ENCODE measurements around the gene ZBTB7C.

ZBTB7C gene

GRCh38 chr18:48106498-48106897, 302.7 kb downstream of the ZBTB7C start:
- DNase-seq, result no peak

- no peak for DNase-seq
Observed at GRCh38 chr18:48105317-48105716, 303.9 kb downstream of the ZBTB7C start.

GRCh38 chr18:48104705-48105104, 304.5 kb downstream of the ZBTB7C start:
- DNase-seq, result no peak

GRCh38 chr18:48100651-48101165, 308.5 kb downstream of the ZBTB7C start:
- DNase-seq, result no peak

GRCh38 chr18:48100165-48100575, 309.0 kb downstream of the ZBTB7C start:
- no peak for DNase-seq

GRCh38 chr18:48099481-48100164, 309.6 kb downstream of the ZBTB7C start:
- DNase-seq, result no peak

- no peak for DNase-seq
Observed at GRCh38 chr18:48098538-48098937, 310.6 kb downstream of the ZBTB7C start.

GRCh38 chr18:48098007-48098406, 311.2 kb downstream of the ZBTB7C start:
- no peak for DNase-seq

GRCh38 chr18:48095726-48096125, 313.5 kb downstream of the ZBTB7C start:
- DNase-seq, result no peak

GRCh38 chr18:48093104-48093503, 316.1 kb downstream of the ZBTB7C start:
- DNase-seq, result no peak

- DNase-seq, result no peak
Observed at GRCh38 chr18:48091869-48092497, 317.2 kb downstream of the ZBTB7C start.

GRCh38 chr18:48090702-48091101, 318.5 kb downstream of the ZBTB7C start:
- DNase-seq, result no peak

GRCh38 chr18:48090021-48090420, 319.2 kb downstream of the ZBTB7C start:
- DNase-seq, result no peak

- no peak for DNase-seq
Observed at GRCh38 chr18:48085781-48086487, 323.2 kb downstream of the ZBTB7C start.

GRCh38 chr18:48084858-48085257, 324.3 kb downstream of the ZBTB7C start:
- DNase-seq, result no peak

GRCh38 chr18:48084041-48084757, 325.0 kb downstream of the ZBTB7C start:
- no peak for DNase-seq

- no peak for DNase-seq
Observed at GRCh38 chr18:48080546-48080945, 328.6 kb downstream of the ZBTB7C start.

GRCh38 chr18:48079885-48080284, 329.3 kb downstream of the ZBTB7C start:
- no peak for DNase-seq

- no peak for DNase-seq
Observed at GRCh38 chr18:48078448-48078847, 330.7 kb downstream of the ZBTB7C start.

GRCh38 chr18:48077291-48077690, 331.9 kb downstream of the ZBTB7C start:
- no peak for DNase-seq

GRCh38 chr18:48076461-48076860, 332.7 kb downstream of the ZBTB7C start:
- no peak for DNase-seq

- no peak for DNase-seq
Observed at GRCh38 chr18:48075707-48076093, 333.5 kb downstream of the ZBTB7C start.
